HEK293 (cell line): ENCODE measurements around the gene MSLN.

Source experiments
- CTCF ChIA-PET: fragments of 350-600 bp; formaldehyde crosslinking; extraction: SDS; loops from one replicate; lab custom pipeline; 2021; ENCODE audit warnings: antibody characterized with exemption; lab: Yijun Ruan, JAX
- POLR2A ChIA-PET: fragments of 300-600 bp; formaldehyde crosslinking; extraction: SDS; loops from one replicate; lab custom pipeline; 2020; ENCODE audit warnings: antibody characterized with exemption, inconsistent platforms; lab: Yijun Ruan, JAX
- H3K27ac ChIP-seq: fragments of 200-500 bp; sonication (Bioruptor generic); 2 replicates; pipeline ENCODE4 v1.5.1; 2014; ENCODE audit warnings: low read depth, low read length, control low read depth, inconsistent platforms; ENCODE audit errors: extremely low read depth
- H3K36me3 ChIP-seq, 2 experiments: fragments of 200-500 bp in 1 of 2; sonication (Bioruptor generic) in 1 of 2; 1 replicate in 1 of 2; 2 replicates in 1 of 2; pipeline ENCODE4 v1.5.1; 2014 to 2017; ENCODE audit warnings: inconsistent platforms in 2 of 2, low read length in 2 of 2; ENCODE audit not compliant: control insufficient read depth in 2 of 2, insufficient read depth in 1 of 2
- H3K4me1 ChIP-seq: fragments of 200-500 bp; sonication (Bioruptor generic); 2 replicates; pipeline ENCODE4 v1.5.1; 2014; ENCODE audit warnings: mild to moderate bottlenecking, low read length, inconsistent platforms; ENCODE audit not compliant: control insufficient read depth, insufficient read depth
- H3K4me3 ChIP-seq: 2 replicates; pipeline ENCODE4 v1.5.1; 2011; ENCODE audit warnings: low read depth, mild to moderate bottlenecking, control low read depth, low read length, moderate library complexity
- H3K9me3 ChIP-seq: fragments of 200-500 bp; sonication (Bioruptor generic); 2 replicates; pipeline ENCODE4 v1.5.1; 2014; ENCODE audit warnings: low read depth, low read length, inconsistent platforms; ENCODE audit not compliant: control insufficient read depth, insufficient read depth
- INSM2 ChIP-seq: fragments of 450-650 bp; formaldehyde crosslinking; IDR thresholded peaks from 2 replicates; pipeline ENCODE4 v1.5.1; 2016; ENCODE audit warnings: missing biosample characterization, missing genetic modification characterization
- PATZ1 ChIP-seq: fragments of 450-650 bp; formaldehyde crosslinking; IDR thresholded peaks from 2 replicates; pipeline ENCODE4 v1.5.1; 2016; ENCODE audit warnings: missing biosample characterization, missing genetic modification characterization
- PRDM10 ChIP-seq: fragments of 450-650 bp; formaldehyde crosslinking; IDR thresholded peaks from 2 replicates; pipeline ENCODE4 v1.5.1; 2016; ENCODE audit warnings: missing biosample characterization, missing genetic modification characterization
- REST ChIP-seq: fragments of 450-650 bp; formaldehyde crosslinking; IDR thresholded peaks from 2 replicates; pipeline ENCODE4 v1.5.1; 2016; ENCODE audit warnings: missing biosample characterization, missing genetic modification characterization
- ZBTB1 ChIP-seq: fragments of 450-650 bp; formaldehyde crosslinking; IDR thresholded peaks from 2 replicates; pipeline ENCODE4 v1.5.1; 2016; ENCODE audit warnings: missing biosample characterization, missing genetic modification characterization
- ZFP41 ChIP-seq: fragments of 450-650 bp; formaldehyde crosslinking; IDR thresholded peaks from 2 replicates; pipeline ENCODE4 v1.5.1; 2016; ENCODE audit warnings: missing biosample characterization, missing genetic modification characterization, borderline replicate concordance
- ZIC2 ChIP-seq: fragments of 450-650 bp; formaldehyde crosslinking; IDR thresholded peaks from 2 replicates; pipeline ENCODE4 v1.5.1; 2016; ENCODE audit warnings: missing biosample characterization, missing genetic modification characterization
- ZNF10 ChIP-seq: fragments of 450-650 bp; formaldehyde crosslinking; IDR thresholded peaks from 2 replicates; pipeline ENCODE4 v1.5.1; 2017; ENCODE audit warnings: missing biosample characterization, missing genetic modification characterization
- ZNF121 ChIP-seq: fragments of 450-650 bp; formaldehyde crosslinking; IDR thresholded peaks from 2 replicates; pipeline ENCODE4 v1.5.1; 2016; ENCODE audit warnings: missing biosample characterization, missing genetic modification characterization
- ZNF175 ChIP-seq: fragments of 450-650 bp; formaldehyde crosslinking; IDR thresholded peaks from 2 replicates; pipeline ENCODE4 v1.5.1; 2016; ENCODE audit warnings: missing biosample characterization, missing genetic modification characterization
- ZNF239 ChIP-seq: fragments of 450-650 bp; formaldehyde crosslinking; IDR thresholded peaks from 2 replicates; pipeline ENCODE4 v1.5.1; 2016; ENCODE audit warnings: missing biosample characterization, missing genetic modification characterization
- ZNF398 ChIP-seq: fragments of 450-650 bp; formaldehyde crosslinking; IDR thresholded peaks from 2 replicates; pipeline ENCODE4 v1.5.1; 2017; ENCODE audit warnings: missing biosample characterization, missing genetic modification characterization
- ZNF549 ChIP-seq: fragments of 450-650 bp; IDR thresholded peaks from 2 replicates; pipeline ENCODE4 v1.5.1; 2018; ENCODE audit warnings: missing biosample characterization, missing genetic modification characterization, mild to moderate bottlenecking, inconsistent platforms, moderate library complexity
- ZNF561 ChIP-seq: fragments of 450-650 bp; IDR thresholded peaks from 2 replicates; pipeline ENCODE4 v1.5.1; 2018; ENCODE audit warnings: missing biosample characterization, missing genetic modification characterization, borderline replicate concordance
- ZNF626 ChIP-seq: fragments of 450-650 bp; sonication (Bioruptor Pico); formaldehyde crosslinking; IDR thresholded peaks from 2 replicates; pipeline ENCODE4 v1.5.1; 2018; ENCODE audit warnings: missing biosample characterization, missing genetic modification characterization, inconsistent platforms
- ZNF654 ChIP-seq: fragments of 450-650 bp; formaldehyde crosslinking; IDR thresholded peaks from 2 replicates; pipeline ENCODE4 v1.5.1; 2016; ENCODE audit warnings: low read depth, missing biosample characterization, missing genetic modification characterization
- ZNF660 ChIP-seq: fragments of 450-650 bp; IDR thresholded peaks from 2 replicates; pipeline ENCODE4 v1.5.1; 2018; ENCODE audit warnings: missing biosample characterization, mild to moderate bottlenecking, missing genetic modification characterization
- ZNF777 ChIP-seq: fragments of 450-650 bp; formaldehyde crosslinking; IDR thresholded peaks from 2 replicates; pipeline ENCODE4 v1.5.1; 2017; ENCODE audit warnings: missing biosample characterization, missing genetic modification characterization, borderline replicate concordance
- ZNF837 ChIP-seq: fragments of 450-650 bp; formaldehyde crosslinking; IDR thresholded peaks from 2 replicates; pipeline ENCODE4 v1.5.1; 2016; ENCODE audit warnings: missing biosample characterization, missing genetic modification characterization
- ZSCAN18 ChIP-seq: fragments of 450-650 bp; formaldehyde crosslinking; IDR thresholded peaks from 2 replicates; pipeline ENCODE4 v1.5.1; 2016; ENCODE audit warnings: missing biosample characterization, missing genetic modification characterization

The MSLN gene

GRCh38 chr16:787978-788398 lies 27.5 kb downstream of the MSLN start, which contains the start of gene RPUSD1 (continued):
- TF ChIP-seq ZNF561: peak; percentile 59; the same call in 1 of the 2 replicates

GRCh38 chr16:788399-789126 lies 28.0 kb downstream of the MSLN start, which contains the start of gene CHTF18:
TSS of gene CHTF18 (plus strand) at chr16:788620. CDS start at chr16:788685, 65 bp downstream.
- H3K36me3 ChIP-seq: peaks cover 0 to 66% of the 10 kb centered on the region in 2 experiments; a peak in 1 of 3 replicates
- H3K4me3 ChIP-seq: peak within 1 kb of the TSS; percentile 83
- H3K9me3 ChIP-seq: no peaks in the 10 kb centered on the region
- H3K27ac ChIP-seq: peak within 1 kb of the TSS; percentile 82
- no peaks in the 10 kb centered on the region for H3K4me1 ChIP-seq
- ChIA-PET POLR2A (interaction anchor here (0.7 to 2.4 kb wide), 19 partner anchors 8 to 994 kb away, joined by 3 to 25 read pairs (median 5); partner anchors contain the start of genes ANTKMT, CIAO3, GNG13 and NUBP2), CTCF (interaction anchor here (0.5 to 9.5 kb wide), 9 partner anchors 40 to 710 kb away, joined by 3 to 119 read pairs (median 3); partner anchors contain the start of gene ANTKMT)
- TF ChIP-seq ZNF660 (tag by site-specific recombination): peak; percentile 28; the same call in 1 of the 2 replicates
- TF ChIP-seq ZNF549 (tag by site-specific recombination): no peak
- TF ChIP-seq INSM2 (tag by site-specific recombination): 0 out of 2 replicates have a peak, but pooled peaks have one; percentile 30
- no peak for TF ChIP-seq ZFP41
- 0 out of 2 replicates have a peak, but pooled peaks have one; percentile 10 for TF ChIP-seq REST (tag by site-specific recombination)
- TF ChIP-seq PATZ1: peak; percentile 87
- no peak for TF ChIP-seq ZNF837 (tag by site-specific recombination)
- TF ChIP-seq PRDM10 (tag by site-specific recombination): no peak
- no peak for TF ChIP-seq ZNF175 (tag by site-specific recombination)
- peak; percentile 78; the same call in 1 of the 2 replicates for TF ChIP-seq ZNF777 (tag by site-specific recombination)
- TF ChIP-seq ZNF121: no peak
- no peak for TF ChIP-seq ZSCAN18 (tag by site-specific recombination)
- TF ChIP-seq ZIC2 (tag by site-specific recombination): peak; percentile 29; the same call in 1 of the 2 replicates
- no peak for TF ChIP-seq ZNF10
- no peak for TF ChIP-seq ZNF626 (tag by site-specific recombination)
- TF ChIP-seq ZNF654 (tag by site-specific recombination): no peak
- TF ChIP-seq ZNF398 (tag by site-specific recombination): peak; percentile 81
- TF ChIP-seq ZNF239 (tag by site-specific recombination): 0 out of 2 replicates have a peak, but pooled peaks have one; percentile 20
- 0 out of 2 replicates have a peak, but pooled peaks have one; percentile 9 for TF ChIP-seq ZBTB1 (tag by site-specific recombination)
